WTC11 (cell line): ENCODE measurements around the gene BACH2.

ENCODE experiments used
- ATF1 ChIP-seq: sonication (generic); formaldehyde crosslinking; IDR thresholded peaks from 2 replicates; pipeline ENCODE4 v1.8.1; 2023; ENCODE audit warnings: mild to moderate bottlenecking, moderate library complexity, missing genetic modification reagents
- CREB1 ChIP-seq: sonication (generic); formaldehyde crosslinking; IDR thresholded peaks from 2 replicates; pipeline ENCODE4 v1.8.0; 2023; ENCODE audit warnings: mild to moderate bottlenecking, missing genetic modification reagents
- CTCF ChIP-seq: fragments of 200-600 bp; IDR thresholded peaks from 2 replicates; pipeline ENCODE4 v1.8.0; 2022; ENCODE audit warnings: antibody characterized with exemption
- E2F4 ChIP-seq: sonication (generic); formaldehyde crosslinking; IDR thresholded peaks from 2 replicates; pipeline ENCODE4 v1.8.1; 2022; ENCODE audit warnings: low read depth, mild to moderate bottlenecking, moderate library complexity, missing genetic modification reagents, borderline replicate concordance
- ETV6 ChIP-seq: sonication (generic); formaldehyde crosslinking; IDR thresholded peaks from 2 replicates; pipeline ENCODE4 v1.8.1; 2022; ENCODE audit warnings: mild to moderate bottlenecking, missing genetic modification reagents
- FOXJ3 ChIP-seq: sonication (generic); formaldehyde crosslinking; IDR thresholded peaks from 2 replicates; pipeline ENCODE4 v1.9.0; 2021; ENCODE audit warnings: missing genetic modification reagents, mild to moderate bottlenecking, borderline replicate concordance
- IRF2 ChIP-seq: sonication (generic); formaldehyde crosslinking; IDR thresholded peaks from 2 replicates; pipeline ENCODE4 v1.8.0; 2022; ENCODE audit warnings: low read depth, missing genetic modification reagents, borderline replicate concordance
- MAX ChIP-seq: sonication (generic); formaldehyde crosslinking; IDR thresholded peaks from 2 replicates; pipeline ENCODE4 v1.8.0; 2022; ENCODE audit warnings: mild to moderate bottlenecking, missing genetic modification reagents
- PRRX2 ChIP-seq: fragments of 250-450 bp; sonication (Bioruptor Pico); IDR thresholded peaks from 2 replicates; pipeline ENCODE4 v1.8.0; 2021; ENCODE audit warnings: mild to moderate bottlenecking
- USF1 ChIP-seq: sonication (generic); formaldehyde crosslinking; IDR thresholded peaks from 2 replicates; pipeline ENCODE4 v1.8.0; 2022; ENCODE audit warnings: mild to moderate bottlenecking, missing genetic modification reagents
- ZNF121 ChIP-seq: sonication (generic); formaldehyde crosslinking; IDR thresholded peaks from 2 replicates; pipeline ENCODE4 v1.8.0; 2023; ENCODE audit warnings: missing genetic modification reagents
- ZNF512 ChIP-seq: sonication (generic); formaldehyde crosslinking; IDR thresholded peaks from 2 replicates; pipeline ENCODE4 v1.8.1; 2022; ENCODE audit warnings: missing genetic modification reagents, borderline replicate concordance

- TF ChIP-seq FOXJ3 (CRISPR knock-in tag) (no peak), CTCF (no peak), IRF2 (no peak), E2F4 (CRISPR knock-in tag) (no peak), USF1 (CRISPR knock-in tag) (no peak), ZNF121 (CRISPR knock-in tag) (no peak), ETV6 (CRISPR knock-in tag) (no peak), ATF1 (CRISPR knock-in tag) (no peak), MAX (CRISPR knock-in tag) (no peak), CREB1 (CRISPR knock-in tag) (no peak), PRRX2 (CRISPR knock-in tag) (no peak), ZNF512 (CRISPR knock-in tag) (no peak)
Measured at GRCh38 chr6:90315986-90316385, 19.3 kb upstream of the BACH2 start.
